GM18867 (cell line): ENCODE data around the gene BIN1.
A peak's percentile ranks its signal among the peaks of the same experiment; 100 is the strongest.

Experiments used
- ATAC-seq: cut with Tn5 transposase; IDR thresholded peaks from one replicate; pipeline ENCODE4 v1.9.1; 2021; ENCODE audit warnings: mild to moderate bottlenecking, moderate library complexity; ENCODE audit not compliant: unreplicated experiment

The BIN1 gene

GRCh38 chr2:127051116-127052056 is 55.6 kb downstream of the BIN1 start:
- no peak for ATAC-seq

- ATAC-seq = no peak
Observed at GRCh38 chr2:127050803-127051115, 56.2 kb downstream of the BIN1 start.

GRCh38 chr2:127049927-127050802 is 56.8 kb downstream of the BIN1 start:
- ATAC-seq = peak; percentile 68

- ATAC-seq = no peak
Observed at GRCh38 chr2:127048969-127049897, 57.7 kb downstream of the BIN1 start.

- no peak for ATAC-seq
Observed at GRCh38 chr2:127048618-127048935, 58.4 kb downstream of the BIN1 start.

GRCh38 chr2:127047716-127048617 is 59.0 kb downstream of the BIN1 start:
- no peak for ATAC-seq

- no peak for ATAC-seq
Observed at GRCh38 chr2:127047054-127047453, 59.9 kb downstream of the BIN1 start.

- ATAC-seq = no peak
Observed at GRCh38 chr2:127046579-127046978, 60.4 kb downstream of the BIN1 start.

GRCh38 chr2:127045792-127046501 is 61.0 kb downstream of the BIN1 start:
- ATAC-seq = no peak

- no peak for ATAC-seq
Observed at GRCh38 chr2:127044977-127045661, 61.8 kb downstream of the BIN1 start.

- ATAC-seq = no peak
Observed at GRCh38 chr2:127044165-127044718, 62.7 kb downstream of the BIN1 start.

- ATAC-seq = no peak
Observed at GRCh38 chr2:127043367-127044164, 63.4 kb downstream of the BIN1 start.

- ATAC-seq = no peak
Observed at GRCh38 chr2:127041259-127041970, 65.5 kb downstream of the BIN1 start.

GRCh38 chr2:127040169-127040568 is 66.8 kb downstream of the BIN1 start:
- no peak for ATAC-seq

GRCh38 chr2:127039387-127040031 is 67.4 kb downstream of the BIN1 start:
- ATAC-seq = peak; percentile 68

- no peak for ATAC-seq
Observed at GRCh38 chr2:127037476-127037875, 69.5 kb downstream of the BIN1 start.
